Nephron progenitor cell (in vitro differentiated cells): ENCODE results near the gene ZBTB2.
"Not testable (repeated sequence)": the region's sequence is repeated elsewhere in the genome, so short reads cannot be mapped to it uniquely, and the experiment has no call there.

ENCODE experiments used
- DNase-seq: peaks from one replicate; pipeline ENCODE4 v3.0.0; 2021
- H3K27ac Mint-ChIP-seq: 2 replicates; pipeline ENCODE4 v1.8.0; 2021; ENCODE audit warnings: mild to moderate bottlenecking, moderate library complexity, mixed read lengths
- H3K27me3 Mint-ChIP-seq: 2 replicates; pipeline ENCODE4 v1.8.0; 2021; ENCODE audit warnings: mild to moderate bottlenecking, low read depth, mixed read lengths; ENCODE audit not compliant: poor library complexity
- H3K36me3 Mint-ChIP-seq: 2 replicates; pipeline ENCODE4 v1.8.0; 2021; ENCODE audit warnings: low read depth, mixed read lengths
- H3K4me1 Mint-ChIP-seq: 2 replicates; pipeline ENCODE4 v1.8.0; 2021; ENCODE audit warnings: mixed read lengths
- H3K4me3 Mint-ChIP-seq: 2 replicates; pipeline ENCODE4 v1.8.0; 2021; ENCODE audit warnings: mild to moderate bottlenecking, moderate library complexity, mixed read lengths
- H3K9me3 Mint-ChIP-seq: 2 replicates; pipeline ENCODE4 v1.8.0; 2021; ENCODE audit warnings: mild to moderate bottlenecking, moderate library complexity, mixed read lengths
- TF ChIP-seq, protein P1 (sequence below): fragments of 200-600 bp; sonication (generic); IDR thresholded peaks from 2 replicates; pipeline ENCODE4 v1.5.0; 2021; ENCODE audit warnings: antibody characterized with exemption

Gene ZBTB2

DNA sequence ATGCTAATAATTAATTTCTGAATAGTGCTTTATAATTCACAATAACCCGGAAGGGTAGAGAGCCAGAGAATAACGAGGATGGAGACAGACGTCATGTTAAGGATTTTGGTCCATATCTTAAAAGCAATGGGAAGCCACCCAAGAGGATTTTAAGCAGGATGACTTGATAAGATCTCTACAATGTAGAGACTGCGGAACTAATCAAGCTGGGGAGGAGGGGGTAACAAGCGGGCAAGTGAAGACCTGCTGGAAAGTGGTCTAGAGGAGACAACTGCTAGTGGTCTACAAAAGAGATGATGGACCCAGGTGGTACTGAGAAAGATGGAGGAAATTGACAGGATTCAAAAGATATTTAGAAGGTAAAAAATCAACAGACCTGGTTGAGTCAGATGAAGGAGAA lies 7.2 kb downstream of the ZBTB2 start:
- H3K36me3 Mint-ChIP-seq = peaks cover 14% of the 10 kb centered on the region
- H3K27me3 Mint-ChIP-seq = no peaks in the 10 kb centered on the region
- no peak overlapping the region for H3K4me3 Mint-ChIP-seq
- H3K4me1 Mint-ChIP-seq = peaks cover 18% of the 10 kb centered on the region
- H3K9me3 Mint-ChIP-seq = no peaks in the 10 kb centered on the region
- no peak for DNase-seq
- TF ChIP-seq, protein P1, sequence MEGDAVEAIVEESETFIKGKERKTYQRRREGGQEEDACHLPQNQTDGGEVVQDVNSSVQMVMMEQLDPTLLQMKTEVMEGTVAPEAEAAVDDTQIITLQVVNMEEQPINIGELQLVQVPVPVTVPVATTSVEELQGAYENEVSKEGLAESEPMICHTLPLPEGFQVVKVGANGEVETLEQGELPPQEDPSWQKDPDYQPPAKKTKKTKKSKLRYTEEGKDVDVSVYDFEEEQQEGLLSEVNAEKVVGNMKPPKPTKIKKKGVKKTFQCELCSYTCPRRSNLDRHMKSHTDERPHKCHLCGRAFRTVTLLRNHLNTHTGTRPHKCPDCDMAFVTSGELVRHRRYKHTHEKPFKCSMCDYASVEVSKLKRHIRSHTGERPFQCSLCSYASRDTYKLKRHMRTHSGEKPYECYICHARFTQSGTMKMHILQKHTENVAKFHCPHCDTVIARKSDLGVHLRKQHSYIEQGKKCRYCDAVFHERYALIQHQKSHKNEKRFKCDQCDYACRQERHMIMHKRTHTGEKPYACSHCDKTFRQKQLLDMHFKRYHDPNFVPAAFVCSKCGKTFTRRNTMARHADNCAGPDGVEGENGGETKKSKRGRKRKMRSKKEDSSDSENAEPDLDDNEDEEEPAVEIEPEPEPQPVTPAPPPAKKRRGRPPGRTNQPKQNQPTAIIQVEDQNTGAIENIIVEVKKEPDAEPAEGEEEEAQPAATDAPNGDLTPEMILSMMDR = no peak
- no peak overlapping the region for H3K27ac Mint-ChIP-seq

DNA sequence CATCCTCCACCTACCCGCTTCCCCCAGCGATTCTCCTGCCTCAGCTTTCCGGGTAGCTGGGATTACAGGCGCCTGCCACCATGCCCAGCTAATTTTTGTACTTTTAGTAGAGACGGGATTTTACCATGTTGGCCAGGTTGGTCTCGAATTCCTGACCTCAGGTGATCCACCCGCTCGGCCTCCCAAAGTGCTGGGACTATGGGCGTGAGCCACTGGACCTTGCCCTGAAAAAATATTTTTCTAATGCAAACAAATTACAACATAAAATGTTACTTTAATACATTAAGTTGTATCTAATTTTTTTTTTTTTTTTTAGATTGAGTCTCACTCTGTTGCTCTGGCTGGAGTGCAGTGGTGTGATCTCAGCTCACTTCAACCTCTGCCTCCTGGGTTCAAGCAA lies 8.7 kb downstream of the ZBTB2 start:
- Mint-ChIP-seq H3K4me1 (peaks cover 15% of the 10 kb centered on the region), H3K36me3 (peaks cover 14% of the 10 kb centered on the region)
- H3K27ac Mint-ChIP-seq, H3K27me3 Mint-ChIP-seq, DNase-seq, H3K4me3 Mint-ChIP-seq, H3K9me3 Mint-ChIP-seq: not testable (repeated sequence)

DNA sequence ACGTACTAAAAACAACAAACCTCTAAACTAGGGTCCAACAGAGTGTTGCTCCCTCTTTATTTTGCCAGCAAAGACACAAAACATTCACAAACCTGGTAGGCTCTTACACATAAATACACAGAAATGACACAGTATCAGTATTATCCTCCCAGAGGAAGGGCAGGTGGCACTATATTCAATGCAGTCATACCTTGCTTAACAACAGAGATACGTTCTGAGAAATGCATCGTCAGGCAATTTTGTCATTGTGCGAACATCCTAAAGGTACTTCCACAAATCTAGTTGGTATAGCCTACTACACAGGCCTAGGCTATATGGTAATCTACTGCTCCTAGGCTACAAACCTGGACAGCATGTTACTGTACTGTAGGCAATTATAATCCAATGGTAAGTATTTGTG lies 9.6 kb downstream of the ZBTB2 start:
- TF ChIP-seq, protein P1 = no peak
- Mint-ChIP-seq H3K27ac (peak overlapping the region; percentile 65), H3K4me3 (no peak overlapping the region), H3K4me1 (peaks cover 15% of the 10 kb centered on the region), H3K9me3 (peaks cover 3% of the 10 kb centered on the region), H3K36me3 (peaks cover 9% of the 10 kb centered on the region), H3K27me3 (no peaks in the 10 kb centered on the region)
- no peak for DNase-seq

DNA sequence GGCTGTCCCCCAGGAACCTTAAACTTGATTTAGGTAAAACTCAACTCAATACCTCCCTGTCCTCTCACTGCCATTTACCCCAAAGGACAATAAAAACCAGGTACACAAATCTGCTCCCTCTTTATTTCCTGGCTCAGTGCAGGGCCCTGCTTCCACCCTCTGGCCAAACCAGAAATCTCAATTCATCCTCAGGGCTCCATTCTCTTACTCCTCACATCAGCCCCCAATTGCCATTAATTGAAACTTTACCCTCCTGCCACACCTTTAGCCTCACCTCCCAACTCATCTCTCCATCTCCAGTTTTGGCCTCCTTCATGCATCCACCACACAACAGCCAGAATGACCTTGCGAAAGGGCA lies 10.5 kb downstream of the ZBTB2 start:
- no peaks in the 10 kb centered on the region for H3K27me3 Mint-ChIP-seq
- TF ChIP-seq, protein P1 = no peak
- H3K27ac Mint-ChIP-seq = peak overlapping the region; percentile 80
- peaks cover 15% of the 10 kb centered on the region for H3K4me1 Mint-ChIP-seq
- peaks cover 12% of the 10 kb centered on the region for H3K9me3 Mint-ChIP-seq
- H3K36me3 Mint-ChIP-seq = peaks cover 18% of the 10 kb centered on the region
- DNase-seq = no peak
- H3K4me3 Mint-ChIP-seq = no peak overlapping the region

DNA sequence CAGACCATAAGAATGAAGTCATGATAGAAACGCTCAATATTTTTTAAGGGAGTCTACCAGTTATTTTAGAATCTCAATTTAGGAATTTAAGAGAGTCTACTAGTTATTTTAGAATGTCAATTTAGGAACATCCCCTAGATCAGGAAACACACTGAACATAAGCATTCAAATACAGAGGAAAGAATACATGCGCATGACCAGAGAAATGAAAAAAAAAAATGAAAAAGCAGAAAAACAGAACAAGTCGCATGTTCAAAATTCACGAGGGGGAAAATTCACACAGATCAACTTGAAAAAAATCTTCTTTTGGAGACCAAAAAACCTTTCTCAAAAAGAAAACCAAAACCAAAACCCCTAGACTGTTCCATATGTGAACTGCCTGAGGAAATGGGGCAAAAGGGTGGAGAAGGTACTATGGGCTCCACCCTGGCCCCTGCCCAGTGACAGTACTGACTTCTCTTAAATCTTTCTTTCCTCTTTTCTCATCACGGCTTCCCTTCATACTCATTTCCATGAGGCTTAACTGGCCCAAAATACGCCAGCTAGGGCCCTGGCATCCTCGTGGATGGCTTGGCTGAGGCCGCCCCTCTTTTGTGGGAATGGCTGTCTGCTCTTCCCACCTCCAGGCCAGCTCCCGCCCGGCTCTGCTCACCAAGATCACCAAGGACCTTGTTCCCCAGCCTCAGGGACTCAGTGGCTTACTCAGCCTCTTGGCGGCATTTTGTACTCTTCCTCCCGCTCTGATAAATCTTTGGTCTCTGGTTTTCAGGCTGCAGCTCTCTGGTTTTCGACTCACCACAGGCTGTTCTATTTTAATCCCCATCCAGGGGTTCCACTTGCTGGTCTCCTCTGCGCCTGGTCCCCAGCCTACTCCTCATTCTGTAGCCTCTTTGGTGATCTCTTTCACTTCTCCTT lies 11.2 kb downstream of the ZBTB2 start:
- H3K27ac Mint-ChIP-seq = peak overlapping the region; percentile 80
- no peak for DNase-seq
- H3K4me3 Mint-ChIP-seq = no peak overlapping the region
- H3K27me3 Mint-ChIP-seq = no peaks in the 10 kb centered on the region
- H3K36me3 Mint-ChIP-seq = peaks cover 20% of the 10 kb centered on the region
- TF ChIP-seq, protein P1 = no peak
- H3K9me3 Mint-ChIP-seq = peaks cover 13% of the 10 kb centered on the region
- peaks cover 15% of the 10 kb centered on the region for H3K4me1 Mint-ChIP-seq

DNA sequence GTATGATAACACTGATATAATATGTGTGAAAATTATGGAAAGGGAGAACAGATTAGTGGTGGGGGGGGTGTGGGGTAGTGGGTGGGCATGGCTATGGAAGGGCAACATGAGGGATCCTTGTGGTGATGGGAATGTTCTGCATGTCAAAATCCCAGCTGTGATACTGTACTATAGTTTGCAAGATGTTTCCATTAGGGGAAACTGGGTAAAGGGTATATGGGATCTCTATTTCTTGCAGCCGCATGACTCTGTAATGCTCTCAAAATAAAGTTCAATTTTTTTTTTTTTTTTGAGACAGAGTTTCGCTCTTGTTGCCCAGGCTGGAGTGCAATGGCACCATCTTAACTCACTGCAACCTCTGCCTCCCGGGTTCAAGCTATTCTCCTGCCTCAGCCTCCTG lies 14.3 kb downstream of the ZBTB2 start:
- Mint-ChIP-seq H3K9me3 (peaks cover 13% of the 10 kb centered on the region), H3K27ac (no peak overlapping the region), H3K4me1 (peaks cover 32% of the 10 kb centered on the region), H3K4me3 (no peak overlapping the region), H3K36me3 (peaks cover 28% of the 10 kb centered on the region), H3K27me3 (no peaks in the 10 kb centered on the region)
- TF ChIP-seq, protein P1 = no peak
- no peak for DNase-seq
